ENCODE data around the gene C8G.

C8G gene

GRCh38 chr9:136944519-136945332 is at the start of gene C8G, which contains the start of gene FBXW5:
TSS of gene C8G (plus strand) at chr9:136945243. CDS start at chr9:136945321, 78 bp downstream.
TSS of gene FBXW5 (minus strand) at chr9:136944738. CDS start at chr9:136944083, 655 bp downstream.
- H3K27ac ChIP-seq = peak within 1 kb of the TSS; percentile 91
- no peak for TF ChIP-seq ZFX (IDR thresholded peaks at IDR 0.05; ENCODE audit: borderline replicate concordance)
- TF ChIP-seq CTCF (IDR thresholded peaks at IDR 0.05) = peak; percentile 99

- TF ChIP-seq ZFX (IDR thresholded peaks at IDR 0.05; ENCODE audit: borderline replicate concordance) = no peak
- no peak for TF ChIP-seq CTCF (IDR thresholded peaks at IDR 0.05)
- no peak overlapping the region for H3K27ac ChIP-seq
These were observed 49.0 kb upstream of the C8G start for GRCh38 chr9:136896027-136896426.

- no peak for TF ChIP-seq ZFX (IDR thresholded peaks at IDR 0.05; ENCODE audit: borderline replicate concordance)
- no peak for TF ChIP-seq CTCF (IDR thresholded peaks at IDR 0.05)
- no peak overlapping the region for H3K27ac ChIP-seq
These were observed 46.5 kb upstream of the C8G start for GRCh38 chr9:136898483-136899100.

GRCh38 chr9:136899196-136899595 is 45.8 kb upstream of the C8G start:
- no peak overlapping the region for H3K27ac ChIP-seq
- TF ChIP-seq ZFX (IDR thresholded peaks at IDR 0.05; ENCODE audit: borderline replicate concordance) (no peak), CTCF (IDR thresholded peaks at IDR 0.05) (no peak)

GRCh38 chr9:136900556-136900955 is 44.5 kb upstream of the C8G start:
- TF ChIP-seq ZFX (IDR thresholded peaks at IDR 0.05; ENCODE audit: borderline replicate concordance) (no peak), CTCF (IDR thresholded peaks at IDR 0.05) (no peak)
- no peak overlapping the region for H3K27ac ChIP-seq

GRCh38 chr9:136900988-136901515 is 44.0 kb upstream of the C8G start:
- H3K27ac ChIP-seq = peak overlapping the region; percentile 59
- TF ChIP-seq ZFX (IDR thresholded peaks at IDR 0.05; ENCODE audit: borderline replicate concordance) (no peak), CTCF (IDR thresholded peaks at IDR 0.05) (no peak)

All from 22Rv1 (cell line).